ENCODE results near the gene STK32A. TPM values are rescaled to one million over a fixed set of nuclear protein-coding genes. Genes with fewer than 3 reads are reported as not detected.

The STK32A gene
- polyA plus RNA-seq, 1 experiment: 1.2 TPM

DNA sequence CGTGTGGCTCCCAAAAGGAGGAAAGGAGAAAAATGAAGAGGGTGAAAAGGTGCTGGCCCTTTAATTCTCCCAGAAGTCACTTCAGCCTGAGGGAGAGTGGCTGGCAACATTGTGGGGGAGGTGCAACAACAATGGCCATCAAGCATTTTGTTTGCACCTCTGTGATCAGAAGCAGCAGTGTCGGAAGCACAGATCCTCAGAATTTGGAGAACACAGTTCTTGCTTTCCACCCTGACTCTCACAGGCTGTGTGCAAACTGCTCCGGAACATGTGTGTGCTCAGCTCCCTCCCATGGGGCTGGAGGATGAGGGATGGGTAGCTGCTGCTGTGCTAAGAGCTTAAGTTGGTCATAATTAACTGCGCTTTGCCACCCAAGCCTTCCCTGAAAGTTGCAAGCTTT, 147.9 kb downstream of the STK32A start:
- no peak for TF ChIP-seq CTCF (IDR thresholded peaks at IDR 0.05; ENCODE audit: insufficient read depth, low read depth, low read length)
- ChIA-PET CTCF (interaction anchor here (1.0 to 3.6 kb wide), 5 partner anchors 8 to 177 kb away, joined by 3 to 12 read pairs (median 4); no protein-coding TSS in a partner anchor), POLR2A (no interaction called here)
- H3K4me3 ChIP-seq (ENCODE audit: low read depth, low read length): peak overlapping the region; percentile 48
- H3K27me3 ChIP-seq (ENCODE audit: control insufficient read depth, insufficient read depth, low read length): no peaks in the 10 kb centered on the region
- no peaks in the 10 kb centered on the region for H3K36me3 ChIP-seq (ENCODE audit: control insufficient read depth, insufficient read depth, low read length)
- no peak for DNase-seq (ENCODE audit: low read depth)

DNA sequence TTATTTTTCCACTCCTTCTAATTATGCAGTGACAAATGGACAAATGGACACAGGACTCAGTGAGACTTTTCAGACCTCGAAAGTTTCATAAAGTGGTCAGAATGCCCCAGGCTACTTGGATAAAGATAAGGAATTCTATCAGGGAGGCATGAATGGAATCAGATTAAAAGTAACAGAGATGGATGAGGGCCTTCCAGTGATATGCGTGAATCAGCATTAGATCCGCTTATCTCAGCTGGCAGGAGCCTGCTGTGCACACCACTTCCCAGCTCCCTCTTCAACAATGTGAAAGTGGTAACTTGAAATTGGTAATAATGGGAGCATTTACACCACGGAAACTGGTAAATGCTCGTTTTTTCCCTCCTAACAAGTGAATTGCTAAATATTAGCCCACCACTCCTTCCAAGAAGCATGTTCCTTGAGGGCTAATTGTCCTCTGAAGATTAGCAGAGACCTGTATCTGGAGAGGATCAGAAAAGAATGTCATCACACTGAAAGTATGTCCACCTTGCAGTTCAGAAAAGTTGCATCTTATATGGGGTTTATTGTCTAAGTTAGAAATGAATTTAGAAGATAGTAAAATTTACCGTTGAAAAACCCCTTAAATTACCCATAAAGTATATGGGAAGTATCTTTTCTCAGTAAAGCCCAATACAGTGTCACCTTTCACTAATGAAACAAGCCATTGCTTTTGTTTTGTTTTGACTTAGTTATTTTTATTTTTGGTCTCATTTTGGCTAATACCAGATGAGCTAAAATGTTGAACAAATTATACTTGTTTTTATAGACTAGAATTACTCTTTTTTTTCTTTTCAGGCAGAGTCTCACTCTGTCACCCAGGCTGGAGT, 149.7 kb downstream of the STK32A start:
- no peak overlapping the region for H3K4me3 ChIP-seq (ENCODE audit: low read depth, low read length)
- CTCF ChIA-PET: interaction anchor here (3.6 kb wide), 1 partner anchor 175 kb away, joined by 12 read pairs; no protein-coding TSS in a partner anchor

GRCh38 chr5:147387109-147387508, 152.3 kb downstream of the STK32A start:
- Histone ChIP-seq H3K36me3 (ENCODE audit: control insufficient read depth, insufficient read depth, low read length) (no peaks in the 10 kb centered on the region; the same call in 1 of the 2 replicates), H3K27me3 (ENCODE audit: control insufficient read depth, insufficient read depth, low read length) (no peaks in the 10 kb centered on the region), H3K4me3 (ENCODE audit: low read depth, low read length) (no peak overlapping the region)
- ChIA-PET POLR2A (no interaction called here), CTCF (interaction anchor here (0.7 to 2.4 kb wide), 5 partner anchors 11 to 167 kb away, joined by 3 to 9 read pairs (median 3); no protein-coding TSS in a partner anchor)
- no peak for TF ChIP-seq CTCF (IDR thresholded peaks at IDR 0.05; ENCODE audit: insufficient read depth, low read depth, low read length)
- no peak for DNase-seq (ENCODE audit: low read depth)

More for the DNA sequence above, 149.7 kb downstream of the STK32A start:
- no peak for TF ChIP-seq CTCF (IDR thresholded peaks at IDR 0.05; ENCODE audit: insufficient read depth, low read depth, low read length)
- DNase-seq (ENCODE audit: low read depth): no peak
- no peaks in the 10 kb centered on the region for H3K36me3 ChIP-seq (ENCODE audit: control insufficient read depth, insufficient read depth, low read length)
- POLR2A ChIA-PET: no interaction called here
- H3K27me3 ChIP-seq (ENCODE audit: control insufficient read depth, insufficient read depth, low read length): no peaks in the 10 kb centered on the region

GRCh38 chr5:147388184-147389108, 153.6 kb downstream of the STK32A start:
- DNase-seq (ENCODE audit: low read depth): no peak
- H3K27me3 ChIP-seq (ENCODE audit: control insufficient read depth, insufficient read depth, low read length): no peaks in the 10 kb centered on the region
- no peak overlapping the region for H3K4me3 ChIP-seq (ENCODE audit: low read depth, low read length)
- CTCF ChIA-PET: interaction anchor here (1.0 to 2.4 kb wide), 6 partner anchors 15 to 188 kb away, joined by 3 to 9 read pairs (median 4); no protein-coding TSS in a partner anchor
- POLR2A ChIA-PET: no interaction called here
- no peak for TF ChIP-seq CTCF (IDR thresholded peaks at IDR 0.05; ENCODE audit: insufficient read depth, low read depth, low read length)
- H3K36me3 ChIP-seq (ENCODE audit: control insufficient read depth, insufficient read depth, low read length): no peaks in the 10 kb centered on the region; the same call in 1 of the 2 replicates

All from BJ (cell line).